HUES6 (cell line): ENCODE data around the gene TBC1D20.
"Not testable (repeated sequence)": the region's sequence is repeated elsewhere in the genome, so short reads cannot be mapped to it uniquely, and the experiment has no call there.

ENCODE experiments used
- H3K27ac ChIP-seq: 2 replicates; pipeline ENCODE4 v1.7.0; 2013; ENCODE audit warnings: low read depth, mild to moderate bottlenecking, low read length, inconsistent platforms
- H3K27me3 ChIP-seq: 2 replicates; pipeline ENCODE4 v1.6.1; 2013; ENCODE audit warnings: low read length; ENCODE audit not compliant: control insufficient read depth, insufficient read depth
- H3K36me3 ChIP-seq: 2 replicates; pipeline ENCODE4 v1.6.1; 2013; ENCODE audit warnings: low read length; ENCODE audit not compliant: control insufficient read depth, insufficient read depth
- H3K4me1 ChIP-seq: 2 replicates; pipeline ENCODE4 v1.6.1; 2013; ENCODE audit warnings: low read length; ENCODE audit not compliant: control insufficient read depth, insufficient read depth
- H3K4me3 ChIP-seq: 2 replicates; pipeline ENCODE4 v1.5.1; 2013; ENCODE audit warnings: low read depth, low read length
- H3K9ac ChIP-seq: one replicate; pipeline ENCODE4 v1.6.1; 2013; ENCODE audit warnings: mild to moderate bottlenecking, low read length
- H3K9me3 ChIP-seq: 2 replicates; pipeline ENCODE4 v1.6.1; 2013; ENCODE audit warnings: low read depth, low read length; ENCODE audit not compliant: control insufficient read depth, insufficient read depth

The TBC1D20 gene

DNA sequence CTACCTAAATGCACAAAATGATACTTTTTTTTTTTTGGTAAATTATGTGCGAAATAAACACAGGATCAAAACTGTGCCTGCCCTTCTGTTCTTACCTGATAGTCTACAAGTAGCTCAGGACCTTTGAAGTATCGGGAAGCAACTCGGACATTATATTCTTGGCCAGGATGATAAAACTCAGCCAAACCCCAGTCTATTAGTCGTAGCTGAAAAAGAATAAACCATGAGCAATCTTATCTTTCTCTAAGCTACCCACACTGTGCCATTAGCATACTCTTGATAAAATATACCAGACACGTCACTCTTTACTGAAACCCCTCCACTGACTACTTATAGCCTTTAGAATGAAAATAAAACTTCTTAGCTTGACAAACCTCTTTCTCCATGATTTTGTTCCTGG lies 29.8 kb upstream of the TBC1D20 start:
- H3K9ac ChIP-seq: no peak overlapping the region
- no peak overlapping the region for H3K4me3 ChIP-seq
- H3K4me1 ChIP-seq: no peaks in the 10 kb centered on the region
- H3K27ac ChIP-seq: no peak overlapping the region
- no peaks in the 10 kb centered on the region for H3K27me3 ChIP-seq
- H3K36me3 ChIP-seq: peaks cover 92% of the 10 kb centered on the region
- H3K9me3 ChIP-seq: no peaks in the 10 kb centered on the region

DNA sequence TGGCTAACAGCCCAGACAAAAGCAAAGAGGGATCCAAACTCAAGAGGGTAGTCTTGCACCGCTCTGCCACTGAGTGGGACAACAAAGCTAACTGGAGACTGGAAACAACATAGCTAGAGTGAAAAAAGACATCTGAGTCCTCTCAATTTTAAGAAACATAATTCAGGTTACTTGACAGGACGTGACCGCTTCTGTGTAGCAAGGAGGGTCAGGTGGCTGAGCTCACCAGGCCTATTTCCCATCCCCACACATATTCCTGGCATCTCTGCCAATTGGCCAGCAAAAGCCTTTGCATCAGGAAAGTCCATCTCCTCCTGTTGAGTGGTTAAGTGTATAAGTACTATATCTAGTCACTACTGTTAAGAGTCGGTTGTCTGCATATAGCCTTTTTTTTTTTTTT lies 25.3 kb upstream of the TBC1D20 start:
- H3K27me3 ChIP-seq: no peaks in the 10 kb centered on the region
- H3K4me3 ChIP-seq: no peak overlapping the region
- H3K36me3 ChIP-seq: peaks cover 95% of the 10 kb centered on the region
- H3K9ac ChIP-seq: no peak overlapping the region
- no peaks in the 10 kb centered on the region for H3K9me3 ChIP-seq
- H3K27ac ChIP-seq: no peak overlapping the region
- H3K4me1 ChIP-seq: no peaks in the 10 kb centered on the region

DNA sequence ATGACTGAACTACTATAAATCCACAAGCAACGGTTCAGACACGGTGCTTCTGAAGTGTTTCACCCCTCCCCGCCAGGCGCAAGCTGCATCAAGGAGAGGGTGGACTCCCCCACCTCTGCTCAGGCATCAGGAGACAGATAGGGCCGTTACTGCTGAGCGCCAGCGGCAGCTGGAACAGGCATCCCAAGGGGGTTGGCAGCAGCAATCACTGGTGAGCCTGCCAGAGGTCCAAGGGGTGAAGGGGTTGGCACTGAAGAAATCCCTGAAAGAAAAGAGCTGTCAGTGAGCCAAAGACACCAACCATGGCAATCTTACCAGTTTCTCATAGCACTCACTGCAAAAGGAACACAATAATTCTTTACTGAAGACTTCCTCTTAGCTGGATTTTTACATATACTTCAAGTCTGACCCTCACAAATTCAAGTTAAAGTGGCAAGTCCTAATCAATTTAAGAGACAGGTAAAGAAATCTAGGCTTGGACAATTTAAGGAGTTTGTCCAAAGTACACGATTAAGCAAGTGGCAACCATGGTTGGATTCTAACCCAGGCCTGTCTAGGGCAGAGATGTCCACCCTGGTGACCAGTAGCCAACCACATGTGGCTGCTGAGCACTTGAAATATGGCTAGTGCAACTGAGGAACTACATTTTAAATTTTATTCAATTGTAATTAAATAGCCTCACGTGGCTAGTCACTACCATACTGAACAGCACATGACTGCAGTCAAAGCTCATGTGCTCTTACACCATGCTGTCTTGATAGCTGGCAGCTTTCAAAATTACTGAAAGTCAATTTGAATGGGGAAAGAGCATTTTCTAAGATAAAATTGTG lies 21.7 kb upstream of the TBC1D20 start:
- no peaks in the 10 kb centered on the region for H3K27me3 ChIP-seq
- no peaks in the 10 kb centered on the region for H3K4me1 ChIP-seq
- H3K27ac ChIP-seq: no peak overlapping the region
- no peaks in the 10 kb centered on the region for H3K9me3 ChIP-seq
- peaks cover 98% of the 10 kb centered on the region for H3K36me3 ChIP-seq
- H3K9ac ChIP-seq: no peak overlapping the region
- no peak overlapping the region for H3K4me3 ChIP-seq

DNA sequence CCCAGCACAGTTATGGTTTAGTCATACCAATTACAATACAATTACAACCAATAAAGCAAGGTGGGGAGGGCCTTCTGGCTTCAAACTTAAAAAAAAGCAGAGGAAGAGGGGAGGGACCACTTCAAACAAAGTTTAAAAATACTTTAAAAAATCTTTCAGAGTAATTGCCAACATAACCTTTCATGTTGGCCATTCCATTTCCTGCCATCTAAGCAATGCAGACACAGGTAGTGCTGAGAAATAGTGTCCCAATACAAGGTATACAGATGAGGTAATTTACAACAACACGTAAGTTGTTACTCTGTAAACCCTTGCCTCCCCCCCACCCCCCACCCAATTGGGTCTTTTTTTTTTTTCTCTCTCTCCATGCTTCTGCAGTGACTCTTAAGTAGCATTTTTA lies 18.8 kb upstream of the TBC1D20 start:
- no peak overlapping the region for H3K4me3 ChIP-seq
- H3K27ac ChIP-seq: no peak overlapping the region
- H3K4me1 ChIP-seq: no peaks in the 10 kb centered on the region
- H3K9me3 ChIP-seq: no peaks in the 10 kb centered on the region
- peaks cover 91% of the 10 kb centered on the region for H3K36me3 ChIP-seq
- H3K27me3 ChIP-seq: no peaks in the 10 kb centered on the region
- H3K9ac ChIP-seq: no peak overlapping the region

DNA sequence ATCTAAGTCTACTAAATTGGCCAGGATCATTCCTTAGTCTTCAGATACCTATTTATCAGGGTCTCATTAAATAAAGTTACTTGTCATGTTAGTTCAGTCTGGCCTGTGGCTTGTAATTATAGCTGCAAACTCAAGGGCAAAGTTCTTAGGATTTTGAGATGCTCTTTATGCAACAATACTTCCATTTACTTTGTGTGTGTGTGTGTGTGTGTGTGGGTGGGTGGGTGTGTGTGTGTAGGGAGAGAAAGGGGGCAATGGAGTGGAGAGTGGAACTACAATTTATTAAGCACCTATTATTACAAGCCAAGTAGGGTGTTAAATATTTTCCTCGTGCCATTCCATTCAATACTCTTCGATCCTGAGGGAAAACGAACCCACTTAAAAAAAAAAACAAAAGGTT lies 17.7 kb upstream of the TBC1D20 start:
- H3K27ac ChIP-seq: no peak overlapping the region

DNA sequence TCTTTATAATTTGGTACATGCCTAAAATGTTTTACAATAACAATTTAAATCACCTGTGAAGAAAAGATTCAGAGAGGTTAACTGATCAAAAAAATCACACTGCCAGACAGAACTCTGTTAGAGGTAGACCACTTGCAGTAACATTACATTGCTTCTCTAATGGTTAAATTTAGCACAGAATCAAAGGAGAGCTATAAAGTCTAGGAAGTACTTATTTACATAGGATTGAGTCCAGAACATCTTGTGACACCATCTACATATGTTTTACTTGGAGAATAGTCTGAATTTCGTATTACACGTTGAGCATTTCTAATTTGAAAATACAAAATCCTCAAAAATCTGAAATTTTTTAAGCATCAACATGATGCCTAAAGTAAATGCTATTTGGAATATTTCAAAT lies 17.2 kb upstream of the TBC1D20 start:
- H3K9me3 ChIP-seq: no peaks in the 10 kb centered on the region
- H3K27ac ChIP-seq: no peak overlapping the region
- H3K9ac ChIP-seq: no peak overlapping the region
- H3K27me3 ChIP-seq: no peaks in the 10 kb centered on the region
- H3K4me3 ChIP-seq: no peak overlapping the region
- H3K36me3 ChIP-seq: peaks cover 84% of the 10 kb centered on the region
- H3K4me1 ChIP-seq: no peaks in the 10 kb centered on the region

More for the DNA sequence above, 17.7 kb upstream of the TBC1D20 start:
- no peaks in the 10 kb centered on the region for H3K27me3 ChIP-seq
- peaks cover 89% of the 10 kb centered on the region for H3K36me3 ChIP-seq
- no peaks in the 10 kb centered on the region for H3K9me3 ChIP-seq
- no peak overlapping the region for H3K9ac ChIP-seq
- no peaks in the 10 kb centered on the region for H3K4me1 ChIP-seq
- no peak overlapping the region for H3K4me3 ChIP-seq

DNA sequence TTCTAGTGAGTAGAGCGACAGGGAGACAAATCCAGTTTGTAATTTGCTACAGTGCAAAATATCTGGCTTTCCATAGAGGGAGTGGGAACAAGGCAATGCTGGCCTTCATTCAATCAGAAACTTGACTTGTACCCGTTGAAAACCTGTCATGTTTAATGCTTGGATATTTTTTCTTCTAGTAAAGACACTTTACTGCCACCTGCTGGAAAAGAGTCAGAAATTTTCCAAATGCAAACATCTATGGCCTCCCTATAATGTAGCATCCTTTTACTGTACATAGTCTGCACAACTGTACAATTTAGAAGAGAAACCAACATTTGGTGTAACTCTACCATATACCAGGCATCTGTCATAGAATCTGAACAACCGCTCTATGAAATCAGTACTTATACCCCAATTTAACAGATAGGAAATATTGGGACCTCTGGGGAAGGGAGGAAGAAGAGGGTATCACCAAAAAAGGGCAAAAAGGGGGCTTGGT lies 16.7 kb upstream of the TBC1D20 start:
- no peaks in the 10 kb centered on the region for H3K4me1 ChIP-seq
- no peak overlapping the region for H3K4me3 ChIP-seq
- no peak overlapping the region for H3K27ac ChIP-seq
- H3K9ac ChIP-seq: no peak overlapping the region
- H3K27me3 ChIP-seq: no peaks in the 10 kb centered on the region
- peaks cover 83% of the 10 kb centered on the region for H3K36me3 ChIP-seq
- no peaks in the 10 kb centered on the region for H3K9me3 ChIP-seq

DNA sequence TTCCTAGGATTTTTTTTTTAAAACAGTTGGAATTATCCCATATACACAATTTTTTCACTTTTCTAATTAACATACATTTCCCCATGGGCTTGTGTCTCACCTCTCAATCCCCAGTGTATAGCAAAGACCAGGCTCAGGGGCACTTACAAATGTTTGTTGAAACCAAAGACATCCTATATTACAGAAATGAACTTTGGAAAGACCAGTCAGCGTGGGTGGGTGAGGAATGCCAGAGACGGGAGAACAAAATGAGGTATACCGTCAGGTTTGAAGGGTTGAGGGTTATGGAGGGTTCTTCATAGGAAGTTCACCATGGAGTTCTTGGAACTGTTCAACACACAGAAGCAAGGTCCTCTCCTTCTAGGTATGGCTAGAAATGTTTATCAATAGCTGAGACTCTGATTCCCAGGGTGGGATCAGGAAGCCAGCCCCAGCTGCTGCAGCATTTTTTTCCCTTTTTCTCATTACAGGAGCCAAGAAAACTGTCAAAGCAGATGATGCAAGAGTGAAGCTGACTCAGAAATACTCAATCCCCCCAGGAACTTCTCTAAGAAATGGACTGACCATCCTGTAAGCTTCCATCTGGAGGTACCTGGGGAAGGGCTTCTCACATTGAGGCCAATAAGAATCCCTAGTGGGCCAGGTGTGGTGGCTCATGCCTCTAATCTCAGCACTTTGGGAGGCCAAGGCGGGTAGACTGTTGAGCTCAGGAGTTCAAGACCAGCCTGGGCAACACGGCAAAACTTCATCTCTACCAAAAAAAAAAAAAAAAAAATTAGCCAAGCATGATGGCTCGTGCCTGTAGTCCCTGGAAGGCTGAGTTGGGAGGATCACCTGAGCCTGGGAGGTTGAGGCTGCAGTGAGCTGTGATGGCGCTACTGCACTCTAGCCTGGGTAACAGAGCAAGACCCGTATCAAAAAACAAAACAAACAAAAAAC lies 15.9 kb upstream of the TBC1D20 start:
- Histone ChIP-seq H3K4me1 (no peaks in the 10 kb centered on the region), H3K9me3 (peaks cover 5% of the 10 kb centered on the region), H3K36me3 (peaks cover 83% of the 10 kb centered on the region), H3K4me3 (no peak overlapping the region), H3K27me3 (no peaks in the 10 kb centered on the region), H3K27ac (no peak overlapping the region), H3K9ac (no peak overlapping the region)

DNA sequence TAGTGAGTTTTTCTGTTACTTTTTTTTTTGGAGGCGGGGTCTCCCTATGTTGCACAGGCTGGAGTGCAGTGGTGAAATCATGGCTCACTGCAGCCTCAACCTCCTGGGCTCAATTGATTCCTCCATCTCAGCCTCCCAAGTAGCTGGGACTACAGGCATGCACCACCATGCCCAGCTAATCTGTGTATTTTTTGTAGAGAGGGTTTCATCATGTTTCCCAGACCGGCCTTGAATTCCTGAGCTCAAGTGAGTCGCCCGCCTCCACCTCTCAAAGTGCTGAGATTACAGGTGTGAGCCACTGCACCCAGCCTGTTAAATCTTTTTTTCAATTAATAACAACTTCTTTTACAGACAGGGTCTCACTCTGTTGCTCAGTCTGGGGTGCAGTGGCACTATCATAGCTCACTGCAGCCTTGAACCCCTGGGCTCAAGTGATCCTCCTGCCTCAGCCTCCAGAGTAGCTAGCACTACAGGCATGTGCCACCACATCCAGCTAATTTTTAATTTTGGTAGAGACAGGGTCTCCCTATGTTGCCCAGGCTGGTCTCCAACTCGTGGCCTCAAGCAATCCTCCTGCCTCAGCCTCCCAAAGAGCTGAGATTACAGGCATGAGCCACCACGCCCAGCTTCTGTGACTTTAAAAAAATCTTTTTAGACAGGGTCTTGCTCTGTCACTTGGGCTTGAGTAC lies 14.4 kb upstream of the TBC1D20 start:
- Histone ChIP-seq H3K9me3 (peaks cover 16% of the 10 kb centered on the region), H3K36me3 (peaks cover 71% of the 10 kb centered on the region)
- H3K27me3 ChIP-seq, H3K4me1 ChIP-seq, H3K9ac ChIP-seq, H3K27ac ChIP-seq, H3K4me3 ChIP-seq: not testable (repeated sequence)

DNA sequence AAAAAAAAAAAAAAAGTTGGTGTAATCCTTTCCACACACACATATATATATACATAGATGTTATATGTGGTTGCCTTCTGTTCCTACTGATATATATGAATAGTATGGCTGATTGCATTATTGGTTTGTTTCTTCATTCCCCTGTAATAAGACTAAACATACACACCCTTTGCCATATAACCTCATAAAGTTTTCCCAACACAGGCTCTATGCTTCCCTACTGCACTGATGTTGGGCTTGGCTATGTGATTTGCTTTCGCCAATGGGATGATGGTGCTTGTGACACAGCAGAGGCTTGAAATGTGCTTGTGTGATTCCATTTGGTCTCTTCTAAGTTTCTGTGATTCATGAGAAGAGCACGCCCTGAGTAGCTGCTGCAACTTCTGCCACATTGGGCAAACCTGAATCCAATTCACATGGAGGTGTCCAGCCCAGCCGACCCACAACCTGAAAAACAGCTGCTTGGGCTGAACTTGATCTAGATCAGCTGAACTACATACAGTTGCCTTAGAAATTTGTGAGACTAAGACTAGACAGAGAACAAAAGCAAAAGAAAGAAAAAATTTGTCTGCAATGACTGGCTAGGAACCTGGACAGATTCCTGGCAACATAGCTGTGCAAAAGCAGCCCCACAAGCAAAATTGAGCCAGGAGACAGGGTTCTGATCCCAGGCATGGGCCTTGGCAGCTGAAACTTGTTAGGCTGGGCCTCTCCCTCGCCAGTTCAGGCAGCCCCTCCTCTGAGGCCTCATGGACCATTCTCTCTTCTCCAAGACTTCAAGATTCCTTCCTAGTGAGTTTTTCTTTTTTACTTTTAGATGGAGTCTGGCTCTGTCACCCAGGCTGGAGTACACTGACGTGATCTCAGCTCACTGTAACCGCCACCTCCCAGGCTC lies 13.4 kb upstream of the TBC1D20 start:
- Histone ChIP-seq H3K4me1 (no peaks in the 10 kb centered on the region), H3K9me3 (peaks cover 20% of the 10 kb centered on the region), H3K27ac (no peak overlapping the region), H3K9ac (no peak overlapping the region), H3K36me3 (peaks cover 62% of the 10 kb centered on the region), H3K27me3 (no peaks in the 10 kb centered on the region), H3K4me3 (no peak overlapping the region)
